ENCODE results near the gene RTN1. TPM values are rescaled to one million over a fixed set of nuclear protein-coding genes. Genes with fewer than 3 reads are reported as not detected.
A peak's percentile ranks its signal among the peaks of the same experiment; 100 is the strongest.

RTN1 gene
- total RNA-seq, 2 donors from 2014 or later = 1.5 to 4.3 TPM

- intact Hi-C loops (cut with DNase I, micrococcal nuclease) = no loop called here
- no peak for DNase-seq
- ATAC-seq = no peak
Observed at GRCh38 chr14:59591641-59592370, 278.8 kb downstream of the RTN1 start.

DNA sequence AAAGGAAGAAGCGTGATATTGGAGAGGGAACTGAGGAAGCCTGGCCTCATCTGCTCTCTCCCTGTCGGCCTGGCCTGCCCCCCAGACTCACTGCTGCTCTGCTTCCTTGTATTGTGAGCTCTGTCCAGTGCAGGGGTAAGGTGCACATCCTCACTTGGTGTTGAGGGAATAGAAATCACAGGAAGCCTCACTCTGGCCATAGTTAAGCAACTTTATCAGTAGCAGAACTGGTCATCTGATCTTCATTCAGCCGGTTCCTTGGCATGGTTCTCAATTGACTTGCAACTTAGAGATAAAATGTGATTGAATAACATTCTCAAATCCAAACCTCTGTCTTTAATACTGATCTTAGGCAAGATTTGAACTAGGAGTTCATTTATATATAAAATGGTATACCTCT, 282.5 kb downstream of the RTN1 start:
- DNase-seq = no peak
- intact Hi-C loops (cut with DNase I, micrococcal nuclease) = no loop called here
- ATAC-seq = no peak

- ATAC-seq (no peak), DNase-seq (no peak)
- intact Hi-C loops (cut with DNase I, micrococcal nuclease) = no loop called here
Observed at GRCh38 chr14:59585891-59586554, 284.6 kb downstream of the RTN1 start.

DNA sequence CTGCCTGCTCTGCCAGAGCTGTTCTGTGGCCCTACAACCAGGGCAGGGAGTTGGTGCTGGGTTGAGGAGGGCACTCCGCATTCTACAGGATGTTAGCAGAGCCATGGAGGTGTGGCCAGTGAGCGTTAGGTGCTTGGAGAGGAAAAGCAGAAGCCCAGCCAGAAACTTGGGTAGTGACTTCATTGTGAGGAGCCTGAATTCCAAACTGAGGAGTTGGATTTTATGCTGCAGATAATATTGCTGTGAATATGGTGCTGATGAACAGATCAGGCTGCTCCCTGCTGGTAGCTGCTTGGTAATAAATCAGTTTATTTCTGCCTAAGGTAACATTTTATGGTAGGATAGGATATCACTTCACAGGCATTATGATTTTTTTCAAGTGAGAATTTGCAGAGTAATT, 286.8 kb downstream of the RTN1 start:
- DNase-seq = no peak
- intact Hi-C loops (cut with DNase I, micrococcal nuclease) = no loop called here
- ATAC-seq = no peak

DNA sequence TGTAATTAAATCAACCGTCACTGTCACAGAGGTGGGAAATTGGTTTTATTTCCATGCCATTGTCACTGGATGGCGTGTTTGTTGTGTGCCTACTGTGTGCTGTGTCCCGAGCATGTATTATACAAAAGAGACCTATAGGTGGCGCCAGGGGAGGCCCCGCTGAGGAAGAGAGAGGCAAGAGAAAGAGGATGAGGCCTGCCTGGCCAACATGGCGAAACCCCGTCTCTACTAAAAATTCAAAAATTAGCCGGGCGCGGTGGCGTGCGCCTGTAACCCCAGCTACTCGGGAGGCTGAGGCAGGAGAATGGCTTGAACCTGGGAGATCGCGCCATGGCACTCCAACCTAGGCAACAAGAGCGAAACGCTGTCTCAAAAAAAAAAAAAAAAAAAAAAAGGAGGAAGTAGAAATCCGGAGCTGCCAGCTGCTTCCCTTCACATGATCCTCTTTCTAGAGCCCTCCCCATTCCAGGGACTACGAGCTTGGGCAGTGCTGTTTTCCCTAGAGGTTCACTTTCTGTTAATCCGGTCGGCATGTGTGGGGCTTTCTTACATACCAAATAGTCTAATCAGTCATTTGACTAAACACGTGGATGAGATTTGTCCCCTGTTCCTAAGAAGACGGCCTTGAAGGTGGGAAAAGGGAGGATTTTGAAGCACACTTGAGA, 287.6 kb downstream of the RTN1 start:
- ATAC-seq (no peak), DNase-seq (no peak)
- intact Hi-C loops (cut with DNase I, micrococcal nuclease) = no loop called here

- ATAC-seq = no peak
- no peak for DNase-seq
- intact Hi-C loops (cut with DNase I, micrococcal nuclease) = no loop called here
Observed at GRCh38 chr14:59582161-59582560, 288.4 kb downstream of the RTN1 start.

DNA sequence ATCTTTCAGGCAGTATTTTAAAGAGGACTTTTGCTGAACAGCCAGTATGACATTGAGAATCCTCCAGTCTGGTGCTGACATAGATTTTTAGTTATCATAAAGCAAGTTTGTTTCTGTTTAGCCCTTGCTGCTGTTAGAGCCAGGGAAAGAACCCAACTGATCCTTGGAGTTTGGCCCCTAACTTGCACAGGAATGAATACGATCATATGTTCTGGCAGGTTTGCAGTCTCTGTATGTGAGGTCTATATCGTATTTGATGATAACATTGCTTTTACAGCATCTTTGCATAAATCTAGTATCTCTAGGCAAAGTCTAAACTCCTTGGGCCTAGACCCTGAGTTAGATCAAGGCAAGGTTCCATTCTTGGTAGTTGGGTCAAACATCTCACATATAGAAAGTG, 289.7 kb downstream of the RTN1 start:
- intact Hi-C loops (cut with DNase I, micrococcal nuclease) = no loop called here
- ATAC-seq (no peak), DNase-seq (no peak)

DNA sequence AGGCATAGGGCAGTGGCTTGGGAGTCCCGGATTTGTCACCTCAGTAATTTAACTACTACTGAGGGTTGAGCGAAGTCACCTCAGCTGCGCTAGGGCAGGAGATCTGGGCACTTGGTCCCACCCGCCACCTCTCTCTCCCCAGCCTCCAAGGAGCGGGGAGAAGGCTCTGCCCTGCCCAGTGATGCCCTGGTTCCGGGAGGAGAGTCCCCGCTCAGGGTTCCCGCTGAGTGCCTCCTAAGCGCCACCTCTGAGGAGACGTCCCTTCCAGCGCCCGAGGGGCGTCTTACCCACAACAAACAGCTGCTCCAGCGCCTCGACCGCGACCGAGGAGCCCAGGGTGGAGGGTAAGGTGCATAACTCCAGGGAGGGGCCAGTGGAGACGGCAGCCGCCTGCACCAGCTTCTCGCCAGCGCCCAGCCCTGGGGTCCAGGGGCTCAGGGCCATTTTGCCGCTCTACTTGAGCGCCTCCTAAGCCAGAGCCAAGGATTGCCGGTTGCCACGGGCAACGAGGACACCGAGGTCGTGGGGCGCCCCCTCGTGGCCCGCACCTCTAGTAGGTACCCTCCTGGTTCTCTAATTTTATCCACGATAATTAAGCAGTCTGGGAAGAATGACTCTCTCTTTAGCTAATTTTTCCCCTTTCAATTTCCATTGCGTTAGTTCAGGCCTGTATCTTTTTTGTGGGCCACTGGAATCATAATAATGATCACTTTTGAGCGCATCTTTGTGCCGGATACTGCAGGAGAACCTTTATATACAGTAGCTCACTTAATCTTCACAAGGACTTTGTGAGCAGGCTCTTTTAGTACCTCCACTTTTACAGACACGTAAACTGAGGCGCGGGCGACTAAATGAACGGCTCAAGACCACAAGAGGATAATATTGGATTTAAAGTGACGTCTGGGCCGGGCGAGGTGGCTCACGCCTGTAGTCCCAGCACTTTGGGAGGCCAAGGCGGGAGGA, 294.0 kb downstream of the RTN1 start, which contains the start of gene CCDC175:
CCDC175 (minus strand) TSS at position 481 of the 963 bp plus-strand sequence; CDS start at position 444, 37 bp downstream.
- intact Hi-C loops (cut with DNase I, micrococcal nuclease) = no loop called here
- ATAC-seq = peak; percentile 99

DNA sequence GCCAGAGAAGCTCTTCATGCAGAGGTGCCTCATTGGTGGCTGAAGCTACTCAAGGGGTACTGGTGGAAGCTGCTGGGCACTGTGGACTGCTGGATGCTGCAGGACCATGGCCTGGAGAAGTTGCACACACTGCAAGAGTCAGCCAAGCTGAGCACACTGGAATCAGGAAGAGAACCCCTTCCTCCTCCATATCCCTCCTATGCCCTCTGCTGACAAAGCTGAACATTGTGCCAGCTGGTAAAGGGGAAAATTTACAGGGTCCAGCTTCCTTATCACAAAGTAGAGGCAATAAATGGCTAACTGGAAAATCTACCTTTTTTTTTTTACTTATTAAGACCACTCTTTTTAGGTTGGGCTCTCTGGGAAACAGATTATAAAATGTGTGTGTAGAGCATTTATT, 300.5 kb downstream of the RTN1 start:
- no peak for DNase-seq
- intact Hi-C loops (cut with DNase I, micrococcal nuclease) = no loop called here
- peak; percentile 63 for ATAC-seq

More for the DNA sequence above, 294.0 kb downstream of the RTN1 start, which contains the start of gene CCDC175:
- peak; percentile 84 to 96 for DNase-seq

GRCh38 chr14:59566725-59567124, 303.9 kb downstream of the RTN1 start:
- DNase-seq (no peak), ATAC-seq (no peak)
- intact Hi-C loops (cut with DNase I, micrococcal nuclease) = no loop called here

GRCh38 chr14:59566296-59566695, 304.3 kb downstream of the RTN1 start:
- peak; percentile 72 for ATAC-seq
- intact Hi-C loops (cut with DNase I, micrococcal nuclease) = no loop called here
- DNase-seq = no peak

DNA sequence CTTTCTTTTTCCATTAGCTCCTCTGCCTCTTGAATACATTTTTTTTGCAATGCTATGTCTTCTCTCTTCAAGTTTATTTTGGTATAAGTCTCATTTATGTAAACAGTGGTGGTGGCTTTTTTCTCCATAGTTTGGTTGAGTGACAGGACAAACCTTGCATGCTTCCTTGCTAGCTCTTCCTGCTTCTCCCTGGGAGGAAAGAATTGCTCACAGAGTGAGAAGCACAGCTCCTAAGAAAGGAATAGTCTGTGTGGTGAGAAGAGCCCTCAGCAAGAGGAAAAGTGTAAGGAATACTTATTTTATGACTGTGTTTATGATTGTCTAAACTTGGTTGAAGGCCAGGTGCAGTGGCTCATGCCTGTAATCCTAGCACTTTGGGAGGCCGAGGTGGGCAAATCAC, 305.5 kb downstream of the RTN1 start:
- DNase-seq (no peak), ATAC-seq (peak; percentile 83)
- intact Hi-C loops (cut with DNase I, micrococcal nuclease) = no loop called here

DNA sequence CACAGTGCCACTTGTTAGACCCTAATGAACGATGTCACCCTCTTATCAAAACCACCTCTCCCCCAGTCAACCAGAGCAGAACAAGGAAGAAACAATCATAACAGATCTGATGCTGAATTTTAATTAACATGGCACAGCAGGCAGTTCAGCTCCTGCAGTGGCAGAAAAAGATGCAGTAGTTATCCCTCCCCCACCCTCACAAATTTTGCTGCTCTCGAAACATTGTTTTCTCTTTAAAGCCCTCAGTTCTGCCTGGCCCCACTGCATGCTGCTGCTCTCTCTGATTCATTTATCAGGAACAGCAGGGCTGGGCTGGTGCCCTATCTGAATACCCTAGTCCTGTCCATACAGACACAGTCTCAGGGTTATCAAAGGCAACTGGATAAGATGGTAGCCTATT, 306.2 kb downstream of the RTN1 start:
- intact Hi-C loops (cut with DNase I, micrococcal nuclease) = no loop called here
- no peak for DNase-seq
- ATAC-seq = peak; percentile 19

GRCh38 chr14:59547310-59547709, 323.3 kb downstream of the RTN1 start:
- intact Hi-C loops (cut with DNase I, micrococcal nuclease) = no loop called here
- DNase-seq (no peak), ATAC-seq (peak; percentile 89)

Small RNA genes lying within 50 kb of the gene (microRNA-seq; reads per million reads assigned to microRNA genes)
- gene MIR5586 = 0.53 to 1.4 reads per million in 2 donors

Other genes starting within 250 kb of the RTN1 start
- gene LRRC9, start 49.4 kb upstream of the RTN1 start, total RNA-seq = under 1 TPM; 0.06 to 0.34 TPM
- 10 to 100 TPM; 24.9 to 27.6 TPM for gene PCNX4, start 221.1 kb upstream of the RTN1 start, total RNA-seq

Measured in left colon (tissue), 2 donors.